Breast epithelium (tissue), 3 donors: ENCODE measurements around the gene RADIL.

Experiments
- POLR2A ChIP-seq: fragments of 450-650 bp; IDR thresholded peaks from one replicate; pipeline ENCODE4 v1.6.1; 2016; ENCODE audit warnings: antibody characterized with exemption, mild to moderate bottlenecking, moderate library complexity
- TF ChIP-seq, protein P1 (sequence below), 3 donors: fragments of 450-650 bp; IDR thresholded peaks; one replicate each; pipeline ENCODE4 v1.5.1; 2016 to 2017; ENCODE audit warnings: antibody characterized with exemption in 3 of 3, mild to moderate bottlenecking in 3 of 3, moderate library complexity in 3 of 3

DNA sequence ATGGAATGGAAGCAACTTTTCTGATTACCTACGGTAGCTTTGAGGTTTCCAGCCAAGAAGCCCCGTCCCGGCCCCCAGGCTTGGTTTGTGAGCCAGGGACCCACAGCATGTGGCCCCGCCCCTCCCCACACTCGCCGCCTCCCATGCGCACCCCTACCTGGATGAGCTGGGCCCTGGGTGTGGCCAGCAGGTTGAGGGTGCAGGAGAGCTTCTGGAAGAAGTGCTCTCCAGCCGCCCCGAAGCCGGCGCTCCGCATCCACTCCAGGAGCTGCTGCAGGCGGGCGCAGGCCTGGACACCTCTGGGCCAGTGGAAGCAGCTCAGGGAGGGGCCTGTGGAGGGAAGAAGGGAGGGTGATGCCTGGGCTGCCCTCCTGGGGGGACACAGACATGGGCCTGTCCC, 68.4 kb downstream of the RADIL start:
- TF ChIP-seq POLR2A = no peak
- TF ChIP-seq, protein P1, sequence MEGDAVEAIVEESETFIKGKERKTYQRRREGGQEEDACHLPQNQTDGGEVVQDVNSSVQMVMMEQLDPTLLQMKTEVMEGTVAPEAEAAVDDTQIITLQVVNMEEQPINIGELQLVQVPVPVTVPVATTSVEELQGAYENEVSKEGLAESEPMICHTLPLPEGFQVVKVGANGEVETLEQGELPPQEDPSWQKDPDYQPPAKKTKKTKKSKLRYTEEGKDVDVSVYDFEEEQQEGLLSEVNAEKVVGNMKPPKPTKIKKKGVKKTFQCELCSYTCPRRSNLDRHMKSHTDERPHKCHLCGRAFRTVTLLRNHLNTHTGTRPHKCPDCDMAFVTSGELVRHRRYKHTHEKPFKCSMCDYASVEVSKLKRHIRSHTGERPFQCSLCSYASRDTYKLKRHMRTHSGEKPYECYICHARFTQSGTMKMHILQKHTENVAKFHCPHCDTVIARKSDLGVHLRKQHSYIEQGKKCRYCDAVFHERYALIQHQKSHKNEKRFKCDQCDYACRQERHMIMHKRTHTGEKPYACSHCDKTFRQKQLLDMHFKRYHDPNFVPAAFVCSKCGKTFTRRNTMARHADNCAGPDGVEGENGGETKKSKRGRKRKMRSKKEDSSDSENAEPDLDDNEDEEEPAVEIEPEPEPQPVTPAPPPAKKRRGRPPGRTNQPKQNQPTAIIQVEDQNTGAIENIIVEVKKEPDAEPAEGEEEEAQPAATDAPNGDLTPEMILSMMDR (IDR thresholded peaks at IDR 0.05) = no peak
